ENCODE data around the gene POC1B.

POC1B gene

DNA sequence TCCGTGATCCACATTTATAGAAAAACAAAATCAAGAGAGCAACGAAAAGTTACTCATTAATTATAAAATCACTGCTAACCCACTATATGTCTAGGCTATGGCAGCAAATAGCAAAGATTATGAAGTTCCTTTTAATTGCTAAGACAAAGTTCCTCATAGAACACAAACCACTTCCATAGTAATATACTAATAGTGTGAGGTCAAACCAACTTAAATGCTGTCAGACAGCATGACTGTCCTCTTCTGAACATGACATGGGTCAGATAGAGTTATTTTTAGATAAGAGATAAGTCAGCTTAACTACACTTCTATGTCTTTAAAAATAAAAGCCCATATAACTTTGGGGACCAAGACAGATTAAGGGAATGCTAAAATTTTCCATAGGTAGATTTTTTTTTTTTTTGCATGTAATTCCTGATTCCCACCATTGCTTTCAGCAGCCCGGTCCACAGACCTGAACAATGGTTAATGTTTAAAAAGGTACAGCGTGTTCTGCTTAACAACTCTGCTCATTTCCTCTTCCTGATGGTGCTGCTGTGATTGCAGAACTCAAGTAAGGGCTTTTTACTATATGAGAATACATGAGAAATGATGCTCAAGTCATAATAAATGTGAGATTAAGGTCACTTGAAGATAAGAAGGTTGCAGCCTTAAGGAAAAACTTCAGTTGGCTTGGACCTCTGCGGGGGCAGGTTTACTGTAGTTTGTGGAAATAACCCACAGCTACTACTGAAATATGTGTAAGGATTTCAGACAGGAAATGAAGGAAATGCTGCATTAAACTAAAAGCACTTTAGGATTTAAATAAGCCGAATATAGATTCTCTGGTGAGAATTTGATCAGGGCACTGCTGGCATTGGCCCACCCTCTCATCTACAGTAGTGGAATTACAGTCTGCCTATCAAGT is 135.8 kb downstream of the POC1B start:
- no peak for DNase-seq (ENCODE audit: low spot score)

DNA sequence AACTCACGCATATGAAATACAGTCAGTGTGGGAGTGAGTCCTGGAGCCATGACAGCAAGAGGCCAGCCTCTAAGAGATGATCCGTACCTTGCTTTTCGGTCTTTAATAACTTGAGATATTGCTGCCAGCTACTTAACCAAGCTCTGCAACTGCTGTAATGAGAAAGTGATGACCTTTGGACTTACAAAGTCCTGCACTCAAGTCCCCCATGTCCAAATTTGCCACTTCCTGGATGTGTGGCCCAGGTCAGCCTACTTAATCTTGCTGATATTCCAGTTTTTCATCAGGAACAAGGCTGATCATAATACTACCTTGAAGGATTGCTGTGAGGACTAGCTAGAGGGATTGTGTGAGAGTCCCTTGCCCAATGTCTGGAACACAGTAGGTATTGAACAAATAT is 139.7 kb downstream of the POC1B start:
- DNase-seq (ENCODE audit: low spot score) = no peak

DNA sequence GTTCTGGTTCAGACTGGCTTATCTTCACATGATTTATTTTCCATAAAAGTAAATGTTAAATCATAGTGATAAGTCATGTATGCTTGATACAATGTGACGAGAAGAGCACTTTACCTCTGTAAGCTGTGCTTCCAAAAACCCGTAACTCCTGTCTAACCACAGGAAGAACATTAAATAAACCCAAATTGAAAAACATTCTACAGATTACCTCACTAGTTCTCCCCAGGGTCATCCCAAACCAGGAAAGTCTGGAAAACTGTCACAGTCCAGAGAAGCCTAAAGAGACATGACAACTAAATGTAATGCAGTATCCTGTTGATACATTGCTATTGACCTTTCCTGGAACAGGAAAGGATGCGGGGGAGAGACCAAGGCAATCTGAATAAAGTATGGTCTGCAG is 141.0 kb downstream of the POC1B start:
- DNase-seq (ENCODE audit: low spot score) = no peak

DNA sequence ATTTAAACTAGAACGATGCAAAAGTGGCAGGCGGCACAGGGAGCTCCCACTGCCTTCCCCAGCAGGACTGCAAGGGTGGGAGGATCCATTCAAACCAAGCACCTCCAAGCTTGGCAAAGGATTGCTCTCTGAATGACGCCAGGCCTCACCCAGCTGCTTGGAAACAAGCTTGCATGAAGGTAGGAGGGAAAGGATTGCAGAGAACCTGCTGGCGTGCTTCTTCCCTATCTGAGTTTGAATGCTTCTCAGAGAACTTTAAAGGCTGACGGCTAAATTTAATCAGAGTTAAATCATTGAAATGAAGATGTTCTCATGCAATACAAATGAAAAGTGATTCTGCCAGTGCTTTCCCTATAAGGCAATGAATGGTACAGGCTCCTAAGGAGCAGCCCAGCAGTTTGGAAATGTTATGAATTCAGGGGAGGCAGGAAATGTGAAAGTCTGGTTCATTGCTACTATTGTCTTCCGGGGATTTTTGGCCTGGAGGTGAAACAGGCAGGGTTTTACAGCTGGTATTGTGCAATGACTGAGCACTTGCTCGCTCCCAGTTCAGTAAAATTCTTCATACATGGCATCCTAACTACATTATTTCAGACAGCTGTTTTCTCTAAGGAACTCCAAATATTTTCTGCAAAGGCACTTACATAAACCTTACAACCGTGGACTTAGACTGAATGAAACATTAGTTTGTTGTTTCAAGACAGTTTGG is 141.6 kb downstream of the POC1B start:
- peak; percentile 78 for DNase-seq (ENCODE audit: low spot score)

DNA sequence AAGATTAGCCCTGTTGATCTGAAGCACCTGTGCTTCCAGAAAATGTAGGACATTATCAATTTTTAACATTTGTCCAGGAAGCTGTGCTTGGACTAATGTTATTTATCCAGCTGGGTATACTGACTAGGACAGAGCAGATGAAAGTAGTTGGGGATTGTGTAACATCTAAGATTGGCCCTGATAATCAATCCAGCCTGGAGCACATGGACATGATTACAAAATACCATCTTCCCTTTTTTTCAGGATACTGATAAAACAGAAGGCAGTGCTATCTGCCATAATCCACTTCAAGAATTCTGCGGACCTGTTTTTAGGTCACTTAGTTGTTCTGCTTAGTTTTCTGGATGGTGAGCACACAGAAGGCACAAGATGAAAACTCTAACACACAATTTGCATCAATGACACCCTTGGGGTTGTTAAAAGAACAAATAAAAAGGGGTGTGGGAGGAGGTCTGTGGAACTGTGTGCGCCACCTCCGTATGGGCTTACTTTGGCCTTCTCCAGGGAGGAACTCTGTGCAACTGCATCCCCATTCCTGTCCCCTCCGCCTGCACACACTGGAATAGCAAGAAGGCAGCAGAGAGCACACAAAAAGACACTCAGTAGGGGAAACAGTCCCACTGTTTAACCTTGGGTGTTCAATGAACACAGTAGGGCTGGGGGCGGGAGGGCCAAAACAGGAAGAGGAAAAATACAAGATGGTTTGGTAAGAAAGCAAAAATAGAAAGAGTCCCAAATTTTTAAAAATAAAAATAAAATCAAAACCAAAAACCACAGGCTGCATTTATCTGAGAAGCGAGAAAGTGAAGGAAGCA is 142.4 kb downstream of the POC1B start:
- DNase-seq (ENCODE audit: low spot score) = peak; percentile 33

DNA sequence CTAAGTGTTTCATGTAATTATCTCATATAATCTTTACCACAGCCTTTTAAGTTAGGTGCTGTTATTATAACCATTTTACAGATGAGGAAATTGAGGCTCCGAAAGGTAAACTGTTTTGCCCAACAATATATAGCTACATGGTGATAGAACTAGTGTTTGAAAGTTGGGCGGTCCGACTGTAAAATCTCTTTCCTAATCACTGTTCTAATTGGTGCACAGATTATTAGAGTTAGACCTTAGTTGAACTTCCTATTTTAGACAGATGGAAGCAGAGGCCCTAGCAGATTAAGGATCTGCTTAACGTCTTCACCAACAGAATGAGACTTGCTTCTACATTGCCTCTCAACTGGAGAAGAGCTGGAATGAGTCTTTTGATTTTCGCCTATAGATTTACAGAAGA is 143.5 kb downstream of the POC1B start:
- DNase-seq (ENCODE audit: low spot score) = no peak

DNA sequence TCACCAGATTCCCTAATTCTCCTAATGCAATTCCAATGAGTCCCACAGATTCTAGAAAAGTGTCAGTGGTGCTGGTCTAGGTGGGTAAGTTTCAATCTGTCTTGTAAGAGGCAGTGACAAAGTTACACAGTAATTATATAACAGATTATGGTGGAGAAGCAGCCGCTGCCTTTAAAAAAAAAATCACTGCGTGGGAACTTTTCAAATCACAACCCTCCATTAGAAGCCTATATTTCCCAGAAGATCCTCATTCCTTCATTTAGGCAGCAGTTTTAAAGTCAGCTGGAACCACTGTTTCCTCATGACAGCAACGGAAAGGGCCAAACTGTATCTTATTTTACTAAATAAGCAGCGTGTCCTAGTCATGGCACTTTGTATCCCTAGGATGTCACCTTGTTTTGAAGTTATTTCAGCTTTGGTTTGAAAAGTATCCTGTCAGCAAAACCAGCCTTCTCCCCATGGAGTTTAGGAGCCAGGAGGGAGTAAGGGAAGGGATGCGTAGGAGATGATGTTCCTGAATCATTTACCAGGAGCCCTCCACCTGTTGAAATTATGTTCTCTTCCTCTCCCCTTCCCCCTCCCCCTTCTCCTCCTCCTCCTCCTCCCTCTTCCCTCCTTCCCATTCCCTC is 145.9 kb downstream of the POC1B start:
- no peak for DNase-seq (ENCODE audit: low spot score)

DNA sequence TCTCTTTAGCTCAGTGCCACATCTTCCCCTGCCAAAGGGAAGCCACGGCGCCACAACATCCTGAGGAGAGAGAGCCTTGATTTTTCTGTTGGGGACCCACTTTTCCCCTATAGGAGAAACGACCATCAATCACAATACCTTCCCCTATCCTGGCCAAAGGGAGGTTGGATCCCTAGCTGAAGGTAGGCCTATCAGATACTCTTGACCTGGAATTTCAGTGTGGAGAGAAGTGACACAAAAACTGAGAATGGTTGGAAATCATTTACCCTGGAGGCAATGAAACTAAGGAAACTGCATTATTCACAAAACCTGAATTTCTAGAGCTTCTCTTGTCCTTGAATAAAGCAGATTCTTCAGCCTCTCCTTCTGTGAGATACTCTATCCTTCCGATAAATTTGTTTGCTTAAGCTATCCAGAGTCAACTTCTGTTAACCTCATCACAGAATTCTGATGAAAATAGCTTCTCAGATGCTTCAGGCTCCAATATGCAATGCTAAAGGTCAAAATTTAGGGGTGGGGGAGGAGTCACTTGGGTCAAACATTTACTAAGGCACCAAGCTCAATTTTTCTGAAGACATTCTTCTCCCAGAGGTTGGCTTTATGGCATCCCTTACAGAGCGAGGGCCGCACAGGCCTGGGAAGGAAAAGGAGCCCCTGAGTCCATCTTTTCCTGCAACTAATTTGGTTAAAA is 146.6 kb downstream of the POC1B start:
- no peak for DNase-seq (ENCODE audit: low spot score)

DNA sequence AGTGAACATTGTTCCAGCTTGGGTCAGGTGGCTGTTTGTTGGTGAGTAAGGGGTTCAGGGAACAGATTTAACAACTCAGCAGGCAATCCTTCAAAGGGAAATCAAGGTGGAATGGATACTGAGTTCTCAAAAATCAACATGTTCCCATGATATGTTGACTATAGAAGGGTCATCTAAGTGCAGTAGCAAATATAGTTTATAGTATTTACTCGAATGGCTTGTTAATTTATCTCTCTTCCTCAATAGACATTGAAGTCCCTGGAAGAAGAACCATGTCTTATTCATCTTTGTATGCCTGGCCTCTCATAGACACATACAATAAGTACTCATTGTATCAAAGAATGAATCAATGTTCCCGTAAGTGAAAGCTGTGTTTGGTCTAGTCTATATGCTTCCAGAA is 149.0 kb downstream of the POC1B start:
- DNase-seq (ENCODE audit: low spot score) = no peak

DNA sequence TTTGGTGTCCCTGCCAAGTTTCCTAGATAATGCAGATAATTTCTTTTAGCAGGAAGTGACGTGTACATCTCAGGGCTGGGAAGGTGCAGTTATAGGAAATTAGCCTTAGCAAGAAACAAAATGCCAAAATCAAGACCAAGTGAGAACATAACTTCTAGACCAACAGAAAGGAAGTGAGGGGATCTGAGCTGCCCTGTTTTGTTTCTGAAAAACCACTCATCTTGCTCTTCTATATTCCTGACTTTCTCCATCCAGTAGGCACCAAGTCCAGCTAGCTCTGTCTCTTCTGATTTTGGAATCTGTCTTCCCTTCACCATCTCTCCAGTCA is 149.7 kb downstream of the POC1B start:
- DNase-seq (ENCODE audit: low spot score) = no peak

DNA sequence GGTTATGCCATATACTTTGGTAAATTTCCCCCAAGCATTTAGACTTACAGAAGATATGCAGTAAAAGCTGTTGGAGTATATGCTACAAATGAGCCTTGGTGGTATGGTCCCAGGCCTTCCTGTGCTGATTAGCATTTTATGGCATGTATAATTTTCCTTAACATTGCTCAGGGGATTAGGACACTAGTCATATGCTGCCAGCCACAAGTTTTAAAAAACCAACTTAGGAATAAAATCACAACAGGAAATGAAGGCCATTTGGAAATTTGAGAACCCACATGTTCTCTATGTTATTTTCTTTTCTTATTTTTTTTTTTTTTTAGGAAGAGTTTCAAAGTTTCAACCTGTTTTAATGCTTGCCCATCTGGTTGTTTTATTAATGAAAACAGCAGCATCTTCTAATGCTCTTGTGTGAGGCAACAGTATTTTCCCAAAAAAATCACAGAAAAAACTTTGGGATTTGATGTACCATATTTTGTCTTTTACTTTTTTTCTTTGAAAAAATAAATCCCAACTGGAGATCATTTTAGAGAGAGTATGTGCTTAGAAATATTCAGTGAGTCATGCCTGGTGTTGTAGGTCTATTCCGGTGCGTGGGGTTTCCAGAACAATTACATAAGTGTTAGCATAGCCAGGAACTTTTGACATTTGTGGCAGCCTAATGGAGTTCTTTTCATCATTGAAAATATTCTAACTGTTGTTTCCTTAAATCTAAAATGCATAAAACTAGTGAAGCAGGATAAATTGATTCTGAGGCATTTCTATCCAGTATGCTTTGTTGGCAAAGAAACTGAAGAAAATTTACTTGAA is 151.9 kb downstream of the POC1B start:
- DNase-seq (ENCODE audit: low spot score) = peak; percentile 76

DNA sequence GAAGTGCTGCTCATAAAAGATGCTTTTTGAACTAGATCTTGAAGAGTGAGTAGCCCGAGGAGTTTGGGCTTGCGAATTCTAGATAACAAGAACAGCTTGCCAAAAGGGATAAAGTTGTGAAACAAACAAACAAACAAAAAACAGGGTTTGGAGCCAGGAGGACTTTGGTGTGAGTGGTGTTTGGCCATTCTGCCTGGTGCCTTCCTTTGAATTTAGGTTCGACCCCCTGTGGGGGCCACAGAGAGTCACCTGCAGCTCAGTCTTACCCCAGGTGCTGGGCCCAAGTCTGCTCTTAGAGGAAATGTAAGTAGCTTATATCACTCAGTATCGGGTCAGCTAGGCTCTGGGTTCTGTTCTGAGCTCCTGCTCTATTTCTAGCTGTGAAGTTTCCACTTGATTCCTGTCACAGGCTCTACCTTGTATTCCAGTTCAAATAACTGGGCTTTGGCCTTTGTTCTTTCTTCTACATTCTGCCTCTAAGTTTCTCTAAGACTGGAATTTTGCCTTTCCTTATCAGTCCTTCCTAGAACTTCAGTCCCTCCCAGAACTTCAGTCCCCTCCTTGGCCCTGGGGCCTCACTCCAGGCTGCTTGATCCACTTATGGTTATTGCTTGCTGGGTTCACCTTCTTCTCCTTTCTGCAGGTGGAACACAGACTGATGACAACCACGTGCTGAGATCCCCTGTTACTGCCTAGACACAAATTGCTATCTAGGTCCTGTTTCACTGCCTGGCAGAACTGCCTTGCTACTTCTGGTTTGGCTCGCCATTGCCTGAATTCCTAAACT is 153.1 kb downstream of the POC1B start:
- no peak for DNase-seq (ENCODE audit: low spot score)

DNA sequence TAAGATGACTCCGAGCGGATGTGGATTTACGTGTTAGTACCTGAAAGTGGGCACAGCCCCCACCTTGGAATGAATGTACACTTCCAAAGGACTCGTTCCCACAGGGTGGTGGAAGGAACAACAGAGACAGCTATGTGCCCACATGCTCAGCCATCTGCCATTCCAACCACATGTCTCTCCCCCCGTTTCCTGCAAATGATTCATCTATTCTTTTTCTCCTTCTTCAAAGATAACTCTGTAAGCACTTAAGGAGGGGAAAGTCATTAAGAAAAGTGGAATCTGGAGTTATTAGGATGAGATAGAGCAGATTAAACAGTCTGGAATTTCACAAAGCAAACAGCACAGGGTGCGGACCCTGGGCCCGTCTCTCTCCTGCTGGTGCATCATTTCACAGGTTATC is 155.0 kb downstream of the POC1B start:
- peak; percentile 58 for DNase-seq (ENCODE audit: low spot score)

DNA sequence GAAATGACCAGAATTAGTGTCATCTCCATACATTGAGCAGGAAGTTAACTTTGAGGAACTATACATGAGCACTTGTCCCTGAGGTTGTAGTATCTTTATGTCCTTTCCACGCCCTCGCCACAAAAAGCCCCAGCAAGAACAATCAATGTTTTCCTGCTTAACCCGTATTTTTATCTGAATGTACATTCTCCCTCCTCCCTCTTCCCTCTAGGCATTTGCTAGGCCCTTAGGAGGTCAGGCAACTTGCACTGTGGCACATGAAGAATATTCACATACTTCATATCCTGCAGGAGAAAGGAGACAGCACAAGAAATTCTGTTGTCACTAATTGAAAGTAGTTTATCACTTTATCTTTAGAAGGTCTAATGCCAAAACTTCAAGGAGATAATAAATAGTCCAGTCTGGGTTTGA is 155.4 kb downstream of the POC1B start:
- no peak for DNase-seq (ENCODE audit: low spot score)
